Activated T-helper 17 cell treated with anti-CD3 and anti-CD28 coated beads, Interleukin-2, amount 50 U/mL, for 72 hours (primary cell): ENCODE measurements around the gene SYT1. TPM values are rescaled to one million over a fixed set of nuclear protein-coding genes. Genes with fewer than 3 reads are reported as not detected.

Experiments used
- ATAC-seq: fragments of 150-1000 bp; cut with Tn5 transposase; replicated peaks from 2 replicates; pipeline ENCODE4 v1.10.0; 2021; ENCODE audit warnings: mild to moderate bottlenecking, moderate library complexity
- H3K27ac Mint-ChIP-seq: one replicate; pipeline ENCODE4 v1.8.0; 2022; ENCODE audit warnings: mixed read lengths
- H3K27me3 Mint-ChIP-seq: one replicate; pipeline ENCODE4 v1.8.0; 2022; ENCODE audit warnings: mixed read lengths
- H3K36me3 Mint-ChIP-seq: one replicate; pipeline ENCODE4 v1.8.0; 2022; ENCODE audit warnings: low read depth, mild to moderate bottlenecking, mixed read lengths
- H3K4me1 Mint-ChIP-seq: one replicate; pipeline ENCODE4 v1.8.0; 2022; ENCODE audit warnings: mixed read lengths
- H3K4me3 Mint-ChIP-seq: one replicate; pipeline ENCODE4 v1.8.0; 2022; ENCODE audit warnings: mild to moderate bottlenecking, mixed read lengths
- H3K9me3 Mint-ChIP-seq: one replicate; pipeline ENCODE4 v1.8.0; 2022; ENCODE audit warnings: mixed read lengths
- total RNA-seq, 2 donors: library from RNA; stranded (reverse); gene quantifications; one replicate each; pipeline ENCODE4 v1.2.3, GENCODE V29; 2022

Gene SYT1
- total RNA-seq, 2 donors from 2014 or later: not detected

DNA sequence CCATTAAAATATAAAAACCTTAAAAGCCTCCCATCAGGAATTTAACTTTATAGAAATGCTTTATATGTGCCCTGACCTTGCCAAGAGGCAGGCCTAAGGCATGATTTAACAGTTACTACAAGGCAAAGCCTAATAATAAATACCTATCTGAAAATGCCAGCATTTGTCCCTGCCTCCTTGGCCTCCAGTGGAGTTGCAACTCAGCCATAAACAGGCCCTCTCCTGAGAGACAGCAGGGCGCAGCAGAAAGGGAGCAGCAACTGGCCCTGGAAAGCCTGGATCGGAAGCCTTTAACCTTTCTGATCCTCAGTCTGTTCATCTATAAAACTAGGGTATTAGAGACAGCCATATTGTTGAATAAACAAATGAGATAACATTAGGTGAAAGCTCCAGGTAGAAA, 501.8 kb downstream of the SYT1 start:
- H3K4me1 Mint-ChIP-seq: no peaks in the 10 kb centered on the region
- no peak overlapping the region for H3K27ac Mint-ChIP-seq
- no peaks in the 10 kb centered on the region for H3K27me3 Mint-ChIP-seq
- no peak overlapping the region for H3K4me3 Mint-ChIP-seq
- no peaks in the 10 kb centered on the region for H3K36me3 Mint-ChIP-seq
- no peaks in the 10 kb centered on the region for H3K9me3 Mint-ChIP-seq
- no peak for ATAC-seq

GRCh38 chr12:79367032-79367589, 502.5 kb downstream of the SYT1 start:
- H3K4me3 Mint-ChIP-seq: no peak overlapping the region
- H3K27me3 Mint-ChIP-seq: no peaks in the 10 kb centered on the region
- no peak for ATAC-seq
- no peaks in the 10 kb centered on the region for H3K9me3 Mint-ChIP-seq
- H3K36me3 Mint-ChIP-seq: no peaks in the 10 kb centered on the region
- no peaks in the 10 kb centered on the region for H3K4me1 Mint-ChIP-seq
- H3K27ac Mint-ChIP-seq: no peak overlapping the region

- Mint-ChIP-seq H3K4me1 (no peaks in the 10 kb centered on the region), H3K27ac (no peak overlapping the region), H3K4me3 (no peak overlapping the region), H3K9me3 (no peaks in the 10 kb centered on the region), H3K27me3 (no peaks in the 10 kb centered on the region), H3K36me3 (no peaks in the 10 kb centered on the region)
- ATAC-seq: no peak
These were observed 505.4 kb downstream of the SYT1 start for GRCh38 chr12:79370021-79370420.

DNA sequence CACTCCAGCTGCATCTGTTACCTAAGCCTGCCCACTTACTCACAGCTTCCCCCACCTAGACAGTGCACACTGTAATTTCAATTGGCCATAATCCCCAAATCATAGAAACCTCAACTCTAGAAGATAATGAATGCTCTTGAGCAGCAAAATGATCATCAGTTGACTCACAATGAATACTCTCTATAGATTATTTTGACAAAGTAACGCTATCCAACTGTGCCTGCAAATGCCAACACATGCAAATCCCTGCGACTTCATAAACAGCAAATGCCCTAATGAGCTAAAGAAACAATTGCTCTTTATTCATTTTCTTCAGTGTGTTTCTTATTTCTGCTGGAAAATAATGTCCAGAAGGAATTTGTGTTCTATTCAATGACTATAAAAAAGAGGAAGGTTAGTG, 506.7 kb downstream of the SYT1 start:
- H3K4me1 Mint-ChIP-seq: no peaks in the 10 kb centered on the region
- no peaks in the 10 kb centered on the region for H3K27me3 Mint-ChIP-seq
- H3K4me3 Mint-ChIP-seq: no peak overlapping the region
- no peak for ATAC-seq
- H3K9me3 Mint-ChIP-seq: no peaks in the 10 kb centered on the region
- H3K36me3 Mint-ChIP-seq: no peaks in the 10 kb centered on the region
- H3K27ac Mint-ChIP-seq: no peak overlapping the region

DNA sequence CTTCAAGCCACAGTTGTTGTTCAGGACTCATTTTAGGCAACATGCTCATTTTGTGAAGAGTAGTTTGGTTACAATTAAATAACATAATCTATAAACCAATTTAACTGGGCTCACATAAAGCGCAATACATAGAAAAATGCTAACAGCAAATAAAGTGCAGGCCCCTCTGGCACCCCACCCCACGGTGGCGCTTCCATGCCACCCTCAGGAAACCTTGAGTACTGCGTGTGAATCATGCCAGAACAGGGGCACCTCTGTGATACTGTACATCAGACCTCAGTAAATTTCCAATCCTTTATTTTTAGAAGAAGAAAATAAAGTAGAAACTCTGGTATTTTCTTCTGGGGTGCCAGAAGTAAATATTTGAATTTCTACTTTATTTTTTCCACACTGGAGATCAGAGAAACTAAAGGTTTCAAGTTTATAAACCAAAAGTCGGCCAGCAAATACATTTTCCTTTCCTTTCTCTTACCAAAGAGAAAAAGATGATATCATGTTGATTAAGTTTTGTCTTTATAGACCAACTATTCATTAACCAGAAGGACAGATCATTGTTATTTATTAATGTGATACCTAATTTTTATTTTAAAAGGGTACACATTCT, 509.4 kb downstream of the SYT1 start:
- Mint-ChIP-seq H3K27ac (no peak overlapping the region), H3K4me3 (no peak overlapping the region), H3K9me3 (peaks cover 5% of the 10 kb centered on the region), H3K27me3 (no peaks in the 10 kb centered on the region), H3K36me3 (no peaks in the 10 kb centered on the region), H3K4me1 (no peaks in the 10 kb centered on the region)
- ATAC-seq: no peak

DNA sequence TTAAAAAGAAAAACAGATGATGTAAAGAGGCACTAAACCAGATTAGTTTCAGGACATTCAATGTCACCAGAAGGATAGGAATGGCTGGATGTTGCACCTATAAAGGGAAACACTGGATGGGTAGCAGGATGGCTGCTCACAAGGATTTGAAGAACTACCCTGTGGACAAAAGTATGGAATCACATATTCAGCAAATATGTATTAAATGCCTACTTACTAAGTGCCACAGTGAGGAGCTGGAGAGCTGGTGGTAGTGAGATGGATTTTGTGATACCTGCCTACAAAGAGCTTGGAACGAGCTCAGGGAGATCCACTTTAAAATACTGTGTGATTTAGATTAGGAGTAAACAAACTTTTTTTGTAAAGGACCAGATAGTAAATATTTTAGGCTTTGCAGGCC, 510.0 kb downstream of the SYT1 start:
- peaks cover 5% of the 10 kb centered on the region for H3K9me3 Mint-ChIP-seq

GRCh38 chr12:79375050-79375449, 510.5 kb downstream of the SYT1 start:
- no peaks in the 10 kb centered on the region for H3K27me3 Mint-ChIP-seq
- no peak overlapping the region for H3K27ac Mint-ChIP-seq
- H3K9me3 Mint-ChIP-seq: peaks cover 5% of the 10 kb centered on the region
- no peak overlapping the region for H3K4me3 Mint-ChIP-seq
- ATAC-seq: no peak
- H3K36me3 Mint-ChIP-seq: no peaks in the 10 kb centered on the region
- no peaks in the 10 kb centered on the region for H3K4me1 Mint-ChIP-seq

More for the DNA sequence above, 510.0 kb downstream of the SYT1 start:
- no peaks in the 10 kb centered on the region for H3K27me3 Mint-ChIP-seq
- no peaks in the 10 kb centered on the region for H3K36me3 Mint-ChIP-seq
- H3K4me1 Mint-ChIP-seq: no peaks in the 10 kb centered on the region
- H3K27ac Mint-ChIP-seq: no peak overlapping the region
- no peak for ATAC-seq
- no peak overlapping the region for H3K4me3 Mint-ChIP-seq

- no peak overlapping the region for H3K27ac Mint-ChIP-seq
- H3K4me3 Mint-ChIP-seq: no peak overlapping the region
- ATAC-seq: no peak
- peaks cover 5% of the 10 kb centered on the region for H3K9me3 Mint-ChIP-seq
- H3K36me3 Mint-ChIP-seq: no peaks in the 10 kb centered on the region
- no peaks in the 10 kb centered on the region for H3K4me1 Mint-ChIP-seq
- H3K27me3 Mint-ChIP-seq: no peaks in the 10 kb centered on the region
These were observed 513.9 kb downstream of the SYT1 start for GRCh38 chr12:79378496-79378895.

DNA sequence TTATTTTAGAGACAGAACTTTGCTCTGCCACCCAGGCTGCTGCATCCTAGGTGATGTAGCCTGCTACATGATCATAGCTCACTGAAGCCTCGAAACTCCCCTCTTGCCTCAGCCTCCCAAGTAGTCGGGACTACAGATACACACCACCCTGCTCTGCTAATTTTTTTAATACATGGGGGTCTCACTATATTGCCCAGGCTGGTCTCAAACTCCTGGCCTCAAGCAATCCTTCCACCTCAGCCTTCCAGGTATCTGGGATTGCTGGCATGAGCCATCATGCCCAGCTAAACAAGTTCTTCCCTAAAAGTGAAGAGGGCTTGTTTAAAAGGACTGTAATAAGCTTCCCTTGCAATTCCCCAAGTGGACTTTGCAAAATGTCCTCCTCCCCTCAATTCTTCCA, 515.8 kb downstream of the SYT1 start:
- Mint-ChIP-seq H3K4me3 (no peak overlapping the region), H3K9me3 (peaks cover 5% of the 10 kb centered on the region), H3K36me3 (no peaks in the 10 kb centered on the region), H3K4me1 (no peaks in the 10 kb centered on the region), H3K27me3 (no peaks in the 10 kb centered on the region), H3K27ac (no peak overlapping the region)
- ATAC-seq: no peak

GRCh38 chr12:79381248-79382208, 517.0 kb downstream of the SYT1 start:
- no peak for ATAC-seq
- Mint-ChIP-seq H3K4me3 (no peak overlapping the region), H3K27ac (no peak overlapping the region), H3K4me1 (no peaks in the 10 kb centered on the region), H3K9me3 (peaks cover 5% of the 10 kb centered on the region), H3K36me3 (no peaks in the 10 kb centered on the region), H3K27me3 (no peaks in the 10 kb centered on the region)

DNA sequence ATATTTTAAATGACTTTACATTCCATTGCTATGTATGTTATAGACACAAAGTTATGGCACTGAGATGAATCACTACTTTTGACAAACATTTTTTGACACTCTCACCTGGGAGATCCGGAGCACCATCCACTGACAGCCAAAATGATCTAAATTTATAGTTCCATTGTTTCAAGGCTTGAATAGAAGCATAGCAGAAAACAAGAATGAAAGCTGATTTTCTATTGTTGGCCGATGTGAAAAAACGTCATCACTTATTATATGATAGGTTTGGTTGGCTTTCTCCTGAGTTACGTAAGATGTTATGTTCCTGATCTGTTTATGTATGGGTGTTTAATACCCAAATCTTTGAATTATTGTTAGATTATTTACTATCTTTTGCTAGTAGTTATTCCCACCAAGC, 520.0 kb downstream of the SYT1 start:
- Mint-ChIP-seq H3K9me3 (no peaks in the 10 kb centered on the region), H3K4me1 (no peaks in the 10 kb centered on the region), H3K4me3 (no peak overlapping the region), H3K36me3 (no peaks in the 10 kb centered on the region), H3K27me3 (no peaks in the 10 kb centered on the region), H3K27ac (no peak overlapping the region)
- ATAC-seq: no peak

DNA sequence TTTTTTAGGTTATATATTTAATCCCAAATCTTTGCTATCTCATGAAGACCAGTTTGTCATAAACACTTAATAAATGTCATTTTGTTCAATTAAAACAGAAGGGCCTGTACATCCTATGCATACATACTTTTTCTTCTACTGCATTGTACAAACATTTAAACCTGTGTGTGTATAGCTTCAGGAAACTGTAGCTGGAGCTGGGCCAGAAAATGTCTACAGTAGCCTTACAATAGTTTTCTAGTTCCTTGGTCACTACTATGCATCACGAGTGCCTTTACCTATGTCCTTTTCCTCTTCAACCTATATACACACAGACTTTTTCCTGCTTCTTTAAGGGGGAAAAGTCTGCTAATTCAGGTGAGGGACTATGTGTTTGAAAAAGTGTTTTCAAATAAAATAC, 523.4 kb downstream of the SYT1 start:
- no peaks in the 10 kb centered on the region for H3K27me3 Mint-ChIP-seq
- no peaks in the 10 kb centered on the region for H3K36me3 Mint-ChIP-seq
- no peak for ATAC-seq
- H3K4me3 Mint-ChIP-seq: no peak overlapping the region
- H3K9me3 Mint-ChIP-seq: peaks cover 5% of the 10 kb centered on the region
- no peaks in the 10 kb centered on the region for H3K4me1 Mint-ChIP-seq
- no peak overlapping the region for H3K27ac Mint-ChIP-seq

- ATAC-seq: no peak
- peaks cover 9% of the 10 kb centered on the region for H3K9me3 Mint-ChIP-seq
- no peak overlapping the region for H3K4me3 Mint-ChIP-seq
- H3K4me1 Mint-ChIP-seq: no peaks in the 10 kb centered on the region
- no peak overlapping the region for H3K27ac Mint-ChIP-seq
- no peaks in the 10 kb centered on the region for H3K36me3 Mint-ChIP-seq
- no peaks in the 10 kb centered on the region for H3K27me3 Mint-ChIP-seq
These were observed 529.3 kb downstream of the SYT1 start for GRCh38 chr12:79393842-79394241.

GRCh38 chr12:79397609-79398008, 533.0 kb downstream of the SYT1 start:
- H3K4me3 Mint-ChIP-seq: no peak overlapping the region
- H3K27me3 Mint-ChIP-seq: no peaks in the 10 kb centered on the region
- no peak for ATAC-seq
- H3K4me1 Mint-ChIP-seq: no peaks in the 10 kb centered on the region
- peaks cover 4% of the 10 kb centered on the region for H3K9me3 Mint-ChIP-seq
- no peak overlapping the region for H3K27ac Mint-ChIP-seq
- H3K36me3 Mint-ChIP-seq: no peaks in the 10 kb centered on the region

- H3K27ac Mint-ChIP-seq: no peak overlapping the region
These were observed 535.9 kb downstream of the SYT1 start for GRCh38 chr12:79400481-79400880.

More at GRCh38 chr12:79400481-79400880, 535.9 kb downstream of the SYT1 start:
- H3K27me3 Mint-ChIP-seq: no peaks in the 10 kb centered on the region
- H3K9me3 Mint-ChIP-seq: no peaks in the 10 kb centered on the region
- no peak for ATAC-seq
- H3K36me3 Mint-ChIP-seq: no peaks in the 10 kb centered on the region
- no peak overlapping the region for H3K4me3 Mint-ChIP-seq
- H3K4me1 Mint-ChIP-seq: no peaks in the 10 kb centered on the region
